HepG2 (cell line): ENCODE results near the gene PRRC2A. TPM values are rescaled to one million over a fixed set of nuclear protein-coding genes. Genes with fewer than 3 reads are reported as not detected.

Experiments used
- ERF ChIP-seq: IDR thresholded peaks from 2 replicates; pipeline ENCODE4 v1.6.1; 2018; ENCODE audit warnings: missing biosample characterization, missing genetic modification reagents
- EZH2 ChIP-seq: conservative IDR thresholded peaks from 2 replicates; pipeline ENCODE4 v1.6.1; 2012; ENCODE audit warnings: mild to moderate bottlenecking, low read depth, low read length, moderate library complexity
- RFX1 ChIP-seq: fragments of 450-650 bp; IDR thresholded peaks from 2 replicates; pipeline ENCODE4 v1.6.1; 2017
- SALL1 ChIP-seq: sonication (generic); formaldehyde crosslinking; IDR thresholded peaks from 2 replicates; pipeline ENCODE4 v1.8.0; 2022; ENCODE audit warnings: mild to moderate bottlenecking, missing genetic modification reagents
- SKIL ChIP-seq: sonication (generic); formaldehyde crosslinking; IDR thresholded peaks from 2 replicates; pipeline ENCODE4 v1.8.0; 2022; ENCODE audit warnings: missing genetic modification reagents, mild to moderate bottlenecking, moderate library complexity, borderline replicate concordance
- SMC3 ChIP-seq: IDR thresholded peaks from 2 replicates; pipeline ENCODE4 v1.6.1; 2011; ENCODE audit warnings: low read length, improper control_type of control experiment
- THAP11 ChIP-seq: IDR thresholded peaks from 2 replicates; pipeline ENCODE4 v1.6.1; 2016; ENCODE audit warnings: missing biosample characterization, missing genetic modification reagents
- ZBTB25 ChIP-seq: IDR thresholded peaks from 2 replicates; pipeline ENCODE4 v1.6.1; 2018; ENCODE audit warnings: missing genetic modification reagents
- ZBTB40 ChIP-seq, 2 experiments: fragments of 450-650 bp in 1 of 2; sonication (generic) in 1 of 2; formaldehyde crosslinking in 1 of 2; IDR thresholded peaks; 2 replicates each; pipeline versions ENCODE4 v1.6.1 to v1.8.0; 2016 to 2022; ENCODE audit warnings: antibody characterized with exemption in 1 of 2, mild to moderate bottlenecking in 1 of 2, missing genetic modification reagents in 1 of 2
- ZNF121 ChIP-seq: sonication (generic); formaldehyde crosslinking; IDR thresholded peaks from 2 replicates; pipeline ENCODE4 v1.5.0; 2020; ENCODE audit warnings: mild to moderate bottlenecking, missing genetic modification reagents
- ZNF644 ChIP-seq: IDR thresholded peaks from 2 replicates; pipeline ENCODE4 v1.6.1; 2016; ENCODE audit warnings: low read depth
- ZNF747 ChIP-seq: sonication (generic); formaldehyde crosslinking; IDR thresholded peaks from 2 replicates; pipeline ENCODE4 v1.8.1; 2023; ENCODE audit warnings: missing genetic modification reagents, mild to moderate bottlenecking, borderline replicate concordance
- ZNF75D ChIP-seq: sonication (generic); formaldehyde crosslinking; IDR thresholded peaks from 2 replicates; pipeline ENCODE4 v1.8.1; 2023; ENCODE audit warnings: missing genetic modification reagents, mild to moderate bottlenecking, borderline replicate concordance
- polyA plus RNA-seq, 8 experiments: library from polyadenylated mRNA; depleted of rRNA in 3 of 8; stranded (reverse) in 7 of 8; unstranded in 1 of 8; fragments of >200 nt; fragmentation: Illumina TruSeq in 4 of 8; extraction: Trizol in 4 of 8; gene quantifications; 2 replicates each; pipeline versions ENCODE4 v1.2.1 to v1.2.3, GENCODE V29; 2011 to 2016; ENCODE audit warnings: low read depth in 4 of 8, missing spikeins in 1 of 8, mixed read lengths in 1 of 8; ENCODE audit not compliant: insufficient read depth in 1 of 8
- total RNA-seq, 5 experiments: library from RNA; depleted of rRNA; stranded (reverse); fragments of >200 nt; fragmentation: Illumina TruSeq; extraction: Trizol; gene quantifications; 2 replicates each; pipeline ENCODE4 v1.2.3, GENCODE V29; 2016; ENCODE audit warnings: low read depth in 1 of 5
- TF ChIP-seq, protein P1 (sequence below): sonication (generic); formaldehyde crosslinking; IDR thresholded peaks from 2 replicates; pipeline ENCODE4 v1.8.0; 2022; ENCODE audit warnings: low read depth, missing genetic modification reagents
- TF ChIP-seq, protein P2 (sequence below): sonication (generic); formaldehyde crosslinking; IDR thresholded peaks from 2 replicates; pipeline ENCODE4 v1.5.1; 2020; ENCODE audit warnings: missing genetic modification reagents, mild to moderate bottlenecking, borderline replicate concordance

The PRRC2A gene
- total and polyA plus RNA-seq, 2 of the 13 experiments (the other 11 are each of a cell fraction or from before 2014, with no cell fraction given): 38.9 to 47.4 TPM

- TF ChIP-seq, protein P1, sequence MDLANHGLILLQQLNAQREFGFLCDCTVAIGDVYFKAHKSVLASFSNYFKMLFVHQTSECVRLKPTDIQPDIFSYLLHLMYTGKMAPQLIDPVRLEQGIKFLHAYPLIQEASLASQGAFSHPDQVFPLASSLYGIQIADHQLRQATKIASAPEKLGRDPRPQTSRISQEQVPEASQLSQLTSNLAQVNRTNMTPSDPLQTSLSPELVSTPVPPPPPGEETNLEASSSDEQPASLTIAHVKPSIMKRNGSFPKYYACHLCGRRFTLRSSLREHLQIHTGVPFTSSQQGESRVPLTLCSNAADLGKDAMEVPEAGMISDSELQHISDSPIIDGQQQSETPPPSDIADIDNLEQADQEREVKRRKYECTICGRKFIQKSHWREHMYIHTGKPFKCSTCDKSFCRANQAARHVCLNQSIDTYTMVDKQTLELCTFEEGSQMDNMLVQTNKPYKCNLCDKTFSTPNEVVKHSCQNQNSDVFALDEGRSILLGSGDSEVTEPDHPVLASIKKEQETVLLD (CRISPR knock-in tag): no peak
- TF ChIP-seq ZBTB40 (IDR thresholded peaks at IDR 0.05): no peak
- 0 out of 2 replicates have a peak, but pooled peaks have one; percentile 10 for TF ChIP-seq ZBTB40 (CRISPR knock-in tag; IDR thresholded peaks at IDR 0.05)
- TF ChIP-seq ZNF644 (CRISPR knock-in tag): peak; percentile 62; the same call in 1 of the 2 replicates
- peak; percentile 30; the same call in 1 of the 2 replicates for TF ChIP-seq ERF (CRISPR knock-in tag)
- TF ChIP-seq SALL1 (CRISPR knock-in tag): peak; percentile 12; the same call in 1 of the 2 replicates
- TF ChIP-seq THAP11 (CRISPR knock-in tag): no peak
- TF ChIP-seq SMC3: no peak
- TF ChIP-seq, protein P2, sequence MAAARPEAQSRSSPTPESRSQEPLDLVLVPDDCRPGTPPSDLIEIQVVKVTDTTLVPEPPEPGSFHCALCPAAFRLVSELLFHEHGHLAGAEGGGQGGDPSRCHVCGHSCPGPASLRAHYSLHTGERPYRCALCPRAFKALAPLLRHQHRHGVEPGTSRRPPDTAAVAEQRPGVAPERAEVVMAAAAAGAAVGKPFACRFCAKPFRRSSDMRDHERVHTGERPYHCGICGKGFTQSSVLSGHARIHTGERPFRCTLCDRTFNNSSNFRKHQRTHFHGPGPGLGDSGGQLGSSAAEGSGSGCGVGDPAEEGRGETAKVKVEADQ (CRISPR knock-in tag): 0 out of 2 replicates have a peak, but pooled peaks have one; percentile 44
- TF ChIP-seq EZH2: no peak
- TF ChIP-seq SKIL (CRISPR knock-in tag): no peak
- TF ChIP-seq ZBTB25: no peak
- TF ChIP-seq ZNF747 (CRISPR knock-in tag): no peak; the same call in 1 of the 2 replicates
- no peak for TF ChIP-seq ZNF75D (CRISPR knock-in tag)
- no peak for TF ChIP-seq RFX1
- peak; percentile 89 for TF ChIP-seq ZNF121 (CRISPR knock-in tag)
Observed at GRCh38 chr6:31614075-31614619, 6.4 kb upstream of the PRRC2A start (continued).
